HEK293 (cell line): ENCODE results near the gene SMIM22.
A peak's percentile ranks its signal among the peaks of the same experiment; 100 is the strongest.

Experiments used
- ATF2 ChIP-seq: fragments of 450-650 bp; formaldehyde crosslinking; IDR thresholded peaks from 2 replicates; pipeline ENCODE4 v1.5.1; 2016; ENCODE audit warnings: missing biosample characterization, missing genetic modification characterization, low read depth
- CTCF ChIP-seq: fragments of 450-650 bp; formaldehyde crosslinking; IDR thresholded peaks from 2 replicates; pipeline ENCODE4 v1.5.1; 2016; ENCODE audit warnings: missing biosample characterization, missing genetic modification characterization
- ZBTB21 ChIP-seq: fragments of 450-650 bp; formaldehyde crosslinking; IDR thresholded peaks from 2 replicates; pipeline ENCODE4 v1.5.1; 2017; ENCODE audit warnings: missing biosample characterization, missing genetic modification characterization
- ZNF121 ChIP-seq: fragments of 450-650 bp; formaldehyde crosslinking; IDR thresholded peaks from 2 replicates; pipeline ENCODE4 v1.5.1; 2016; ENCODE audit warnings: missing biosample characterization, missing genetic modification characterization
- ZNF239 ChIP-seq: fragments of 450-650 bp; formaldehyde crosslinking; IDR thresholded peaks from 2 replicates; pipeline ENCODE4 v1.5.1; 2016; ENCODE audit warnings: missing biosample characterization, missing genetic modification characterization
- ZNF639 ChIP-seq: fragments of 450-650 bp; formaldehyde crosslinking; IDR thresholded peaks from 2 replicates; pipeline ENCODE4 v1.5.1; 2016; ENCODE audit warnings: missing biosample characterization, missing genetic modification characterization
- ZNF654 ChIP-seq: fragments of 450-650 bp; formaldehyde crosslinking; IDR thresholded peaks from 2 replicates; pipeline ENCODE4 v1.5.1; 2016; ENCODE audit warnings: low read depth, missing biosample characterization, missing genetic modification characterization
- ZSCAN5A ChIP-seq: fragments of 450-650 bp; formaldehyde crosslinking; IDR thresholded peaks from 2 replicates; pipeline ENCODE4 v1.5.1; 2016; ENCODE audit warnings: missing biosample characterization, missing genetic modification characterization

GRCh38 chr16:4780235-4780634 is 14.9 kb upstream of the SMIM22 start:
- no peak for TF ChIP-seq CTCF (tag by site-specific recombination)
- peak; percentile 93 for TF ChIP-seq ZBTB21 (tag by site-specific recombination)
- TF ChIP-seq ZNF121 (tag by site-specific recombination), result no peak
- TF ChIP-seq ZSCAN5A, result no peak
- no peak for TF ChIP-seq ZNF239 (tag by site-specific recombination)
- no peak for TF ChIP-seq ZNF654 (tag by site-specific recombination)
- no peak for TF ChIP-seq ZNF639 (tag by site-specific recombination)
- peak; percentile 74; the same call in 1 of the 2 replicates for TF ChIP-seq ATF2 (tag by site-specific recombination)
